NCI-H2171 treated with DMSO at 0.1 percent for 48 hours (cell line): ENCODE results near the gene PRX.
"Not testable (repeated sequence)": the region's sequence is repeated elsewhere in the genome, so short reads cannot be mapped to it uniquely, and the experiment has no call there.

Experiments used
- DNase-seq: peaks from one replicate; lab custom pipeline; 2025; lab: John Stamatoyannopoulos, UW

The PRX gene

DNA sequence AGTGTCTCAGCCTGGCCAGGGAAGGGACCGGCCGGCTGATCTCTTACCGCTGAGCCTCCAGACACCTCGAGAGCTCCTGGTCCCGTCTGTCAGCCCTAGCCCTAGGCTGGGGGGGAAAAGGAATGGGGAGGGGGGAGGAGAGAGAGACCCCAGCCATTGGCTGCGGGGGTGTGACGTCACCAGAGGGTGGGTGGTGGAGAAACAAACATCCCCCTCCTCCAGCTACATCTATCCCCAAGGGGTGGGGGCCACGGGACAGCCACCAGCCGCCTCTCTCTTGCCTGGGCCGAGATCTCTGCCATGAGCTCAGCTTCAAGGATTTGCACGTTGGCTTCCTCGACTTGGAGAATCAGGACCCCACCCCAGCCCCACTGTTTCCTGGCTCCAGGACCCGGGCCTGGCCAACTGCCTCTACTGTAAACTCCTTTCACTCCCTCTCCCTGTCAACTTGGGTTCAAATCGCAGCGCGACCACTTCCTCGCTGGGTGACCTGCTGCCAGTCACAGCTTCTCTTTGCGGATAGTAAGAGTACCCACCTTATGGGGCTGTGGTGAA is at the start of gene PRX:
PRX (minus strand) TSS at position 88 of the 555 bp plus-strand sequence. CDS start 5,446 bp downstream, outside the sequence.
- no peak for DNase-seq

- no peak for DNase-seq
Observed at GRCh38 chr19:40461669-40462221, 48.6 kb upstream of the PRX start.

DNA sequence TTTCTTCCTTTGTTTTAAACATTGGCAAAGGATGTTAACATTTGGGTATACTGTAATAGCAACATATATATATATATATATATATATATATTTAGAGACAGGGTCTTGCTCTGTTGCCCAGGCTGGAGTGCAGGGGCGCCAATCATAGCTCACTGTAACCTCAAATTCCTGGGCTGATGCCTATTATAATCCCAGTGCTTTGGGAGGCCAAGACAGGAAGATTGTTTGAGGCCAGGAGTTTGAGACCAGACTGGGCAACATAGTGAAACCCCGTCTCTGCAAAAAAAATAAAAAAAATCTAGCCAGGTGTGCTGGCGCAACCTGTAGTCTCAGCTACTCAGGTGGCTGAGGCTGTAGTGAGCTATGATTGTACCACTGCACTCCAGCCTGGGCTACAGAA is 47.0 kb upstream of the PRX start:
- no peak for DNase-seq

DNA sequence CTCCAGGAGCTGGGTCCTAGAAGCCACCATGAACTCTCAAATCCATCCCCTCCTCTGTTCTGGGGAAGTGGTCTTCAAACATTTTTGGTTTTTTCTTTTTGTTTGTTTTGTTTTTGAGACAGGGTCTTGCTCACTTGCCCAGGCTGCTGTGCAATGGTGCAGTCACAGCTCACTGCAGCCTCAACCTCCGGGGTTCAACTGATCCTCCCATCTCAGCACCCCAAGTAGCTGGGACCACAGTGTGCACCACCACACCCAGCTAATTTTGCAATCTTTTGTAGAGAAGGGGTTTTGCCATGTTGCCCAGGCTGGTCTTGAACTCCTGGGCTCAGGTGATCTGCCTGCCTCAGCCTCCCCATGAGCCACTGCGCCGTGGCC is 45.4 kb upstream of the PRX start:
- DNase-seq: no peak

DNA sequence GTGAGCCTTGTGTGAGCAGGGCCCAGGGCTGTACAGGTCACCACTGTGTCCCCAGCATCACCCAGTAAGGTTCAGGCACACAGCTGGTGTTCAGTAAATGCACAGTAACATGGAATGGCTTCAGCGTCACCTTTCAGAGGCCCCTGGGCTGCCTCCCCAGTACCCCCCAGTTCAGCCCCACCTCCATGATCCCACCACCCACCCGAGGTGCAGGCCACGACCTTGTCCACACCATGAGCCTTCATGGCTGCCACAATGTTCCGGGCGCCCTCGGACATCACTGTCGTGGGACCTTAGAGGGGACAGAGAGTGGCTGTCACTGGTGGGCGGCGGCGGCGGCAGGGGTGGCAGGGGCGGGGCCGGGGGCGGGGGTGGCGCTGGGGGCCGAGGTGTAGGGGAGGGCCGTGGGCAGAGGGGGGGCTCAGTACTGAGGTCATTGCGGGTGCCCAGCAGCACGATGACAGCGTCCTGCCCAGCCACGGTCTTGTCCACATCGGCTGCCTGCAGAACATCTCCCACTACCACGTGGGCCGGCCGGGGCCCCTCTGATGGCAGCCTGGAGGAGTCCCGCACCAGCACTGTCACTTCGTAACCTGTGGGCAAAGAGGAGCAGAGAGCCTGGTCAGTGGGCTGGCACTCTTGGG is 44.9 kb upstream of the PRX start:
- no peak for DNase-seq

GRCh38 chr19:40457048-40457447 is 43.9 kb upstream of the PRX start:
- DNase-seq: no peak

- DNase-seq: not testable (repeated sequence)
Observed at GRCh38 chr19:40453943-40454342, 40.8 kb upstream of the PRX start.

DNA sequence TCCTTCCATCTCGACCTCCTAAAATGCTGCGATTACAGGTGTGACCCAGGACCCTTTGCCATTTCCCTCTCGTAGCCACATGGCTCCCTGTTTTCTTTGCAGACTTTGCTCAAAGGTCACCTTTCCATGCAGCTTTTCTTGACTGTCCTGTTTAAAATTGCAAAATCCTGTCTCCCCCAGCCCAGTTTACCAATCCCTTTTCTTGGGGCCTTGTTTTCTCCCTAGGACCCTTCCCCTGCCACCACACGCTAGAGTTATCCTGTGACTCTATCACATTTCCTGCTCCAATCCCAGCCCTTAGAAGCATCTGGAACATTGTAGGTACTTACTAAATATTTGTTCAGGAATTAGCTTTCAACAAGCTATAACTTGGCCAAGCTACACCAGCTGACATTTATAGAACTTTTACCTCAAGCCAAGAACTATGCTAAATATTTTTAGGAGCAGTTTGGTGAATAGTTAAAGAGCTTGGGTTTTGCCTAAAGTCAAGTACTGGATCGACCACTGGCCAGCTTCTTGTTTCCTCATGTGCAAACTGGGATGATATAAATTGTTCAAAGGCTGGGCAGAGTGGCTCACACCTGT is 40.1 kb upstream of the PRX start:
- DNase-seq: no peak

GRCh38 chr19:40452016-40452415 is 38.8 kb upstream of the PRX start:
- no peak for DNase-seq

DNA sequence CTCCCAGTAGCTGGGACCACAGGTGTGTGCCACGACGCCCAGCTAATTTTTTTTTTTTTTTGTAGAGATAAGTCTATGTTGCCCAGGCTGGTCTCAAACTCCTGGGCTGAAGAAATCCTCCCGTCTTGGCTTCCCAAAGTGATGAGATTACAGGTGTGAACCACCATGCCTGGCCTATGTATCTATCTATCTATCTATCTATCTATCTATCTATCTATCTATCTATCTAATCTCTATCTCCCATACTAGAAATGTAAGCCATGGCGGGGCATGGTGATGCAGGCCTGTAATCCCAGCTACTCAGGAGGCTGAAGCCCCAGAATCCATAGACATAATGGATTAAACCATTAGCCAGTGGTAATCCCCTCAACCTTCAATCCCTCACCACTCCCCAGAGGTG is 37.5 kb upstream of the PRX start:
- no peak for DNase-seq

DNA sequence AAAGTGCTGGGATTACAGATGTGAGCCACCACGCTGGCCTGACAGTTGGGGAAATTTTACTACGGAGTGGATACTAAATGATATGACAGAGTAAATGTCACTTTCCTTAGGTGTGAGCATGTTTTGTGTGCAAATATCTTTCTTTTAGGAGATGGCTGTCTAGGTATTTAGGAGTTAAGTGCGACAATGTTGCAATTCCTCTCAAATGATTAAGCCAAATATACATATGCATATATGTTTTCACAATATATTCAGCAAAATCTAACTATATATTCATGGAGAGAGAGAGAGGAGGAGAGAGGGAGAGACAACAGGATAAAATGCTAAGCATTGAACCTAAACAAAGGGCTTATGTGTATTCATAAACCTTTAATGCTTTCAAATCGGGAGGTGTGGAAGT is 36.3 kb upstream of the PRX start:
- DNase-seq: no peak

GRCh38 chr19:40446263-40446784 is 33.1 kb upstream of the PRX start:
- DNase-seq: no peak

DNA sequence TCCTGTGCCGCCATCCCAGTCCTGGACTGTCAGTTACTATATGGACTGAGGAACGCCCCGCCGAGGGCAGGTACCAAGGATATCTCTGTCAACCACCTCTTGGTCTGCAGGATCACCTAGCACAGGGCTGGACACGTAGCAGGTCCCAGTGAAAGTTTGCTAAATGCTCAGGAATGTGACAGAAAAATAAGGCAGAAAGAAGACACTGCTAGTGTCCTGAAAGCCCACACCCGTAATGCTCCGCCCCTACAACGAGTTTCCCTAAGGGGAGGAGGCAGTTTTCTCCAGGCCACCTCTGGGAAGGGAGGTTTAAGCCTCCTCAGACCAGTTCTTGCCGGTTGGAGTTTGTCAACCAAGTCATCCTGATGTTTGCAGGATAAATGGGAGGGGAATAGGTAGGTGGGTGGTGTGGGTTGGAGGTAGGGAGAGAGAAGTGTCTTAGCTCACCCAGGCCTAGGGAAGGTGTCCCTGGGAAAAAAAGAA is 32.6 kb upstream of the PRX start:
- no peak for DNase-seq

- no peak for DNase-seq
Observed at GRCh38 chr19:40444825-40445312, 31.7 kb upstream of the PRX start.

- peak; percentile 96 for DNase-seq
Observed at GRCh38 chr19:40444000-40444824, 31.0 kb upstream of the PRX start, which contains the start of gene SERTAD3. TSS of gene SERTAD3 (minus strand) at chr19:40444335. CDS start at chr19:40442080, 2,255 bp downstream.

DNA sequence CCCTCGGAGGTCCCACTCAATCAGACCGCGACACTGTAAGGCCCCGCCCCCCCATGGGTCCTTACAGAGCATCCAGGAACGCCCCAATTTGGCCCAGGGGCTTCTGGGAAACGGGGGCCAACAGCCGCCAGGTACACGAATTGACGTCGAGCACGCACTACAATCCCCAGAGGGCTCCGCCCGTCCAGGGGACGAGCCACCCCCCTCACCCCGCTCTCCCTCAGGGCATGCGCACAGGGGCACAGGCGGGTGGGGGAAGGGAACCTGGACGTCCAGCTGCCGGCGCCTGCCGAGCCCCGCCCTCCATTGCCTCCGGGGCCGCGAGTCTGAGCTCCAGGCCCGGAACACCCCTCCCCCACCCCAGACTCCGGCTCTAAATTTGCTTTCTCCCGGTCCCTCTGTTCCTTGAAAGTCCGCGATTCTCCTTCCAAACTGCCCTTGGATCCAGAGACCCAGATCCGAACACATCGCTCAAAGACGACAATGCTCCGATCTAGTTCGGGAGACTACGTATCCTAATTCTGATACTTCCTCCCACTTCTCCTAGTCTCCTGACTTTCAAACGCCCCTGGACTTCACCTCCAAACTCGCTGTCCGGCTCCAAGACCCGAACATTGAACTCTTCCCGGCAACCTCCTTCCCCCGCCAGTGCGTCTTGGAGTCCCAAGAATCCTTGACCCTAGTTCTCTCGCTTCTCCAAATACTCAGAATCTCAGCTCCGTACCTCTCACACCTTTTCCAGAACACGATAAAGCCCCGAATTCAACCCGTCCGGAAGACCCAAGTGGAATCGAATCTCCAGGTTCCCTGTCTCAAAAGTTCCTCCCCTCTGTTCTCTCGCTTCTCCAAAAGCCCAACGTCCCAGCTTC is 30.2 kb upstream of the PRX start:
- peak; percentile 99 for DNase-seq

DNA sequence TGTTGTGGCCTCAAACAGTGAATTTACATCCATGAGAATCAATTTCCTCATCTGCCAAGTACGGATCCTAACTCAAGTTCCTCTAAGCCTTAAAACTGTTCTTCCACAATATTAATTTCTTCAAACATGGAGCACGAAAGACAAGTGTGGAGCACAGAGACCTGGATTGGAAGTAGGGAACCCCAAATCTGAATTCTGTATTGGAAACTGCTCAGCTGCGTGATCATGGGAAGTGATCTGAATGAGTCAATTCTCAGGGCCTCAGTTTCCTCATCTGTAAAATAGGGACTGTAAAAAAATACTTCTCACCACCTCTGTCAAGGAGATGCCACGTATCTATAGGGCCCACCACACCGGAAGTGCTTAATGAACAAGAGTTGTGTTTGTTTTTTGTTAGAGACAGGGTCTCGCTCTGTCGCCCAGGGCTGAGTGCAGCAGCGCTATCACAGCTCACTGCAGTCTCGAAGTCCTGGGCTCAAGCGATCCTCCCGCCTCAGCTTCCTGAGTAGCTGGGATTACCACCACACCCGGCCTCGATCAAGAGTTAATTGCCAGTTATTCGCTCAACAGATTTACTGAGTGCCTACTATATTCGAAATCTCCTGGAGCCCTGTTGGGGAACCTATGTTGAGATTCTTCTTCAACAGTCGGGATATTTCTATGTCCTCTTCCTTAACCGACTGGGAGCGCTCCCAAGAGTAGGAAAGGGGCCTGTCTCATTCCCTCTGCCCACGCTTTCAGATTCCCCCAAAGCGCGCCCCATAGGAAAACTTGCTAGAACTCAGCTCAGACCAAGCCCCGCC is 29.4 kb upstream of the PRX start:
- no peak for DNase-seq

DNA sequence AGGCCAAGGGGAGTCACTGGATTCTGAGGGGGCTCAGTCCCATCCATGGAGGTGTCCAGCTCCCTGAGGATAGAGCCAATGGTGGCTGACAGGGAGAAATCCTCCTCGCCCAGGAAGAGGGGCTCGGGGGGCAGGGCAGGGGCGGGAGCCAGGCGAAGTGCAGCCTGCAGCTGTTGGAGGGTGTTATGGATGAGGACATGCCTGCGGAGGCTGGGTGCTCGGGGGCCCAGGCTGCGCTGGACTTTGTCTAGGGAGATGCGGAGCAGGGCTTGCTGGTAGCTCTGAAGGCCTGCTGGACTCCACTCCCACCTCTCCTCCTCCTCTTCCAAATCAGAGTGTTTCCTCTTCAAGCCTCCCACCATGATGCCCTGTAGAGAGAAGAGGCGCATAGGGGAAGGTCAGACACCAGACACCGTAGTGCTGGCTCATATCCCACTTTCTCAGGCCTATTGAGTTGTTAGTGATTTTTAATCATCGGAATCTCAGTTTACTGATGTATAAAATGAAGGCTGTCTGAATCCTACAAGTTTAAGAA is 28.6 kb upstream of the PRX start:
- DNase-seq: no peak

- DNase-seq: no peak
Observed at GRCh38 chr19:40438284-40438683, 25.1 kb upstream of the PRX start.
